HG03571 (cell line): ENCODE data around the gene PRM1.

Experiments used
- ATAC-seq: cut with Tn5 transposase; IDR thresholded peaks from one replicate; pipeline ENCODE4 v1.9.1; 2021; ENCODE audit not compliant: unreplicated experiment

Gene PRM1

DNA sequence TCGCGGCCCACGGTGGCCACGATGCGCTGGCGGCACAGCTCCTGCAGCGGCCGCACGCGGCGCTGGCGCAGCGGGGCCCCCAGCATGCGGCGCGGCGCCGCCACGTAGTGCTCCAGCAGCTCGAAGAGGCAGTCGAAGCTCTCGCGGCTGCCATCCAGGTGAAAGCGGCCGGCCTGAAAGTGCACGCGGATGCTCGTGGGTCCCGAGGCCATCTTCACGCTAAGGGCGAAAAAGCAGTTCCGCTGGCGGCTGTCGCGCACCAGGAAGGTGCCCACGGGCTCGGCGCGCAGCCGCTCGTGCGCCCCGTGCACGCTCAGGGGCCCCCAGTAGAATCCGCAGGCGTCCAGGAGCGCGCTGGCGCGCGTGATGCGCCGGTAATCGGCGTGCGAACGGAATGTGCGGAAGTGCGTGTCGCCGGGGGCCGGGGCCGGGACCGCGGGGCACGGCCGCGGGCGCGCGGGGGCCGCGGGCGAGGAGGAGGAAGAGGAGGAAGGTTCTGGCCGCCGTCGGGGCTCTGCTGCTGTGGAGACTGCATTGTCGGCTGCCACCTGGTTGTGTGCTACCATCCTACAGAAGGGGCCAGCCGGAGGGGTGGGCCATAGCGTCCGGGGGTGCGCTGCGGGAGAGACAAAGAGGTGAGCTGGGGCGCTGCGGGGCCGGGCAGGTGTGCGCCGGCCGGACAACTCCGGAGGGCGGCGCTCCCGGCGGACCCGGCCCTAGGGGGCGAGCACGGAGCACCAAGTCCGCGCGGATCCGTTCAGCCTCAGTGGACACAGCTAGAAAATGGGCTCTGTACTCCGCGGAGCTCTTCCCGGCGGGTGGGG lies 26.0 kb downstream of the PRM1 start:
- peak; percentile 3 for ATAC-seq

DNA sequence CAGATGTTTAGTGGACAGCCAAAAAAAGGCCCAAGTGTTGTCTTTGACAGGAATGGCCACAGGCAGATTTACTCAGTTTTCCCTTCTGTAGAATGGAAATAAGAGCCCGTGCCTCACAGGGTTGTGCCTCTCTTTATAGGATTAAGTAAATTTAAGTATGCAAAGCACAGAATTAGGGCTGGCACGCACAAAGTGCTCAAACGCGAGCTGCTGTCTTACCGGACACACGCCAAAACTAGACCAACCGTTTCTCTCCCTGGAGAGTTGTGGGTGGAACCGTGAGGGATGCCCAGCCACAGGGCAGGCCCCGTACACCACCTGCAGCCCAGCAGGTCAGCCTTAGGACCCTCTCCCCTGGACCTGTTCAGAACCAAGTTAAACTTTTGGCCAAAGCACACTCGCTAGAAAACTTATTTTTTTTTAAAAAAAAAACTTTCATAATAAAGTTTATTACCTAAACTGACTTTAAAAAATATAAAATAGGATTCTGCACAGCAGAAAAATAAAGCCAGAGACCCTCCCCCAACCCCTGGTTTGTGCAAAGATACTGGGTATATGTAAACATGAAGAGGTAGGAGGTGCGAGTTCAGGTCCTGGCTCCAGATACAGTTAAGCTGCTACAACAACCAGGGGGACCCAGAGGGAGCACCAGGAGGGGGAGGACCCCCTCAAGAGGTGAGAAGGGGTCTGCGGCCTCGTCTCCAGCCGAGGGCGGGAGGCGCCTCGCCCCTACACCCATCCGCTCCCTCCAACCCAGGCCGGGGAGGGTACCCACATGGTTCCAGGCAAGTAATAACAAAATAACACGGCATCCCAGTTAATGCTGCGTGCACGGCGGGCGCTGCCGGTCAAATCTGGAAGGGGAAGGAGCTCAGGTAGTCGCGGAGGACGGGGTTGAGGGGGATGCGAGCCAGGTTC lies 26.9 kb downstream of the PRM1 start:
- ATAC-seq: no peak

DNA sequence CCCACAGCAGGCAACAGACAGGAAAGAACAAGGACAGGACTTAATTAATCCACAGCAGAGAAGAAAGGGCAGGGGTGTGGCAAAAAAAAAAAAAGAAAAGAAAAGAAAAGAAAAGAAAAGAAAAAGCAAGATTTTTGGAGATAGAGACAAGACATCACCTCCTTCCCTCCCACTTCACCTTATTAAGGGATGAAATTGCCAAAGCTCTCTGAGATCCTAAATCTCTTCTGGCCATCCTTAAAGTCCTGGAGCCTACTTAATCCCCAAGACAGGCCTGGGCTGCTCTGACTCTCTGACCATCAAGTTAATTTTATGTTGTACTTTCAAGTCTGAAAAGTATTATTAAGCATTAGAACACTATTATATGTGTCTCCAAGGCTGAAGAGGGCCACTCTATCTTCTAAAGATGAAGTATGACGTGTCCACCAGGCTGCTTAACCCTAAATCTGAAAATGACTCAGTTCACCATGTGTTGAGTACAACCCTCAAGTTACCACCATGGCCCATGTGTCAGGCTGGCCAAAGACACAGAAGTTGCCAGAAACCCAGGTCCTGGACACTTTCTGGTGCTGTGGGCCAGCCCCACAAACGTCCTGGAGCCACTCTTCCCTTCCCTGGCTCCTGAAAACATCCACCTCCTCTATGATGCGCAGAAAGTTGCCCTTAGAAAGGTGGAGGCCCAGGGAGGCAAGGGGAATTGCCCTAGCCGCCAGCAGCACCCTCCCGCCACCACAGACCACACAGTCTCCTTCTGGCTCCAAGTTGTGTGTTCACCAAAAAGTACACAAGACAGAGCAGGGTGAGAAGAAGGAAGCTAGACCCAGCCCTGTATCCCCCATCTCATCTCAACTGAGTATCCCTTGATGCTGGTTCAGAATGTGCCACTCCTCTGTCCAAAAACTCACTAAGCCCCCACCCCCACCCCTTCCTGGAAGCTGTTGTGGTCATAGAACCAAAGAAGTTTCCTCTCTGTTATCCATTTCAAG lies 27.8 kb downstream of the PRM1 start:
- no peak for ATAC-seq

DNA sequence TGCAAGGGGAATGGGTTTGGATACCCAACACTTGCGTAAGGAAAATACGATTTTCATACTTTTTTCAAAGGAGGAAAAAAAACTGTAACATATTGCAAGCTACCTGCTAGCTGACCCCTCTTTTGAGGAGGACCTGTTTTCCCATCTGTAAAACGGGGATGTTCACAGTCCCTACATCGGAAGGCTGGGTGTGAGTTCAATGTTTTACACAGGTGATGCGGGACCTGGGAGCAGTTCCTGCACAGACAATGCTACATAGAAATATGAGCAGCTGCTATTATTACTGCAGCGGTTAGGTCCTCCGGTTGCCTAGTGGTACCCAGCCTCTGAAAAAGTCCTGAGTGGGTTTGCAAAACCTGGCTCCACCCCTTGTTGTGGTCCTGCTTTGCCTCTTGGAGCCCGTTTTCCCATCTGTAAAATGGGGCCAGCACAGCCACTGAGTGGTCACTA lies 28.6 kb downstream of the PRM1 start:
- ATAC-seq: no peak

DNA sequence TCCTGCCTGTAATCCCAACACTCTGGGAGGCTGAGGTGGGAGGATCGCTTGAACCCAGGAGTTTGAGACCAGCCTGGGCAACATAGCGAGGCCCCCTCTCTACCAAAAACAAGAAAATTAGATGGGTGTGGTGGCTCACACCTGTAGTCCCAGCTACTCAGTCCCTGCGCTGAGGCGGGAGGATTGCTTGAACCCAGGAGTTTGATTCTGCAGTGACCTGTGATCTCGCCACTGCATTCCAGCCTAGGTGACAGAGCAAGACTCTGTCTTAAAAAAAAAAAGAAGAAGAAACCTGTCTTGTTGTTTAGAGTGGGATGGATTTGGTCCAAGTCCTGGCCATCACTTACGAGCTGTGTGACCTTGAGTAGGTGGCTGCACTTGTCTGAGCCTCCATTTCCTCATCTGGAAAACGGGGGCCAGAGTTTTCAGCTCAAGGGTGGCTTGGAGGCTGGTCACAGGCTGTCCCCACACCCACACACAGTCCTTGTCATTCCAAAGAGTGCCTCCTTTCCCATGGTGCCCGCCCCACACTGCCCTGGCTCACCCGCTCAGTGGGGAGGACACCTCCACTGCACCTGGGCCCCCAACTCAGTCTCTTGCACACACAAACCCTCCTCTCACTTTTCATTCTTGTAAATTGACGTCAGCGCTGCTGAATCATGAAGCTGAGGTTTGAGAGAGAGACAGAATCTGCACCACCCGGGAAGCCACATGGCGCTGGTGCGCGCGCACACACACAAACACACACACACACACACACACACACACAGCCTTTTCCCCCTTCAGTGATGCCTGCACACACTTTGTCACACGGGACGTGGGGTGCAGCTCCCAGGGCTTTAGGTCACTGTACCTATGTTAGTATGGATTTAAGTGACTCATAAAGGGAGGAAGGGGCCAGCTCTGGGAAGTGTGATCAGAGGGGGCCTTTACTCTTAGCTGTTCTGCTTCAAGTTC lies 29.3 kb downstream of the PRM1 start:
- no peak for ATAC-seq

DNA sequence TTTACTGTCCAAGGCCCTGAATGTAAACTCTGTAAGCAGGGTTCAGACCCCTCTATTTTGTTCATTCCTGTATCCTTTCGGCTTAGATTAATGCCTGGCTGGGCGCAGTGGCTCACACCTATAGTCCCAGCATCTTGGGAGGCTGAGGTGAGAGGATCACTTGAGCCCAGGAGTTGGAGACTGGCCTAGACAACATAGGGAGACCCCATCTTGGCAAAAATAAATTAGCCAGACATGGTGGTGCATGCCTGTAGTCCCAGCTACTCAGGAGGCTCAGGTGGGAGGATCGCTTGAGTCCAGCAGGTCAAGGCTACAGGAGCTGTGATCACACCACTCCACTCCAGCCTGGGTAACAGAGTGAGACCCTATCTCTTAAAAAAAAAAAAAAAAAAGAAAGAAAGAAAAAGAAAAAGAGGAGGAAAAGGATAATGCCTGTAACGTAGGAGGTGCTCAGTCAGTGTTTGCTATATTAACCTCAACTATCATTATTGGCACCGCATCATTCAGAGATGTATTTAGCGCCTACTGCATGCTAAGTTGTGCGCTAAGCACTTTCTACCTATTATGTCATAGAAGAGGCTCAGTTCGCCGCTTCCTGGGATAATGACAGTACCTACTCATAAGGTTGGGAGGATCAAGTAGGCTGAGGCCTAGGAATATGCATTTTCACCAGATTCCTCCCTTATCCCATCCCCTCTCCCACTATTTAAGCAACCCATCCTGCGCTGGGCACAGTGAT lies 30.2 kb downstream of the PRM1 start:
- no peak for ATAC-seq

DNA sequence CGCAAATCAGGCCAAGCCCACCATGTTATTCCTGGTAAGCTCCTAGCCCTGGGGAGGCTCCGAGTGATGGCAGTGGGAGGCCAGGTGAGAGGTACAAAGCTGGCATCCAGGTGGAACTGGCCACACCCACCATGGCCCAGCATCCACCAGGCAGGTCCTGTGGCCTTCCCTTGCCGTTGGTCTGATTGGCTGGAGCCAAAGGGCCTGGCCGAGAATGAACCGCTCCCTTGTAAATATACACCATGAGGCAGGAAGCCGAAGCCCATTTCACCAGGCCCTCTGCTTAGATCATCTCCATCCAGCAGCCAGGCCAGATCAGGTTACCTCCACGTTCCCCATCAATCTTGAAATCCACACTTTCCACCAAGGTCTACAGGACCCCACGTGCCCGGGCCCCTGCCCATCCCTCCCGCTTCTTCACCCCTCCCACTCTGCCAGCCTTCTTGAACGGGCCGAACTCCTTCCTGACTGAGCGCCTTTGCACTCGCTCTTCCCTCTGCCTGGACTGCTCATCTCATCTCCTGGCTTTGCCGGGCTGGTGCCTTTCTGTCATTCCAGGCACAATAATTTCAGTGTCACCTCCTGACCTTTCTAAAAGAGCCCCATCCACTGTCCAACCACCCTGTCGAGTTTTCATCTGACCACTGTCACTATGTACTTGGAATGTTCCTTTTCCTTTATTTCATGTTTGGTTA lies 30.9 kb downstream of the PRM1 start:
- no peak for ATAC-seq

DNA sequence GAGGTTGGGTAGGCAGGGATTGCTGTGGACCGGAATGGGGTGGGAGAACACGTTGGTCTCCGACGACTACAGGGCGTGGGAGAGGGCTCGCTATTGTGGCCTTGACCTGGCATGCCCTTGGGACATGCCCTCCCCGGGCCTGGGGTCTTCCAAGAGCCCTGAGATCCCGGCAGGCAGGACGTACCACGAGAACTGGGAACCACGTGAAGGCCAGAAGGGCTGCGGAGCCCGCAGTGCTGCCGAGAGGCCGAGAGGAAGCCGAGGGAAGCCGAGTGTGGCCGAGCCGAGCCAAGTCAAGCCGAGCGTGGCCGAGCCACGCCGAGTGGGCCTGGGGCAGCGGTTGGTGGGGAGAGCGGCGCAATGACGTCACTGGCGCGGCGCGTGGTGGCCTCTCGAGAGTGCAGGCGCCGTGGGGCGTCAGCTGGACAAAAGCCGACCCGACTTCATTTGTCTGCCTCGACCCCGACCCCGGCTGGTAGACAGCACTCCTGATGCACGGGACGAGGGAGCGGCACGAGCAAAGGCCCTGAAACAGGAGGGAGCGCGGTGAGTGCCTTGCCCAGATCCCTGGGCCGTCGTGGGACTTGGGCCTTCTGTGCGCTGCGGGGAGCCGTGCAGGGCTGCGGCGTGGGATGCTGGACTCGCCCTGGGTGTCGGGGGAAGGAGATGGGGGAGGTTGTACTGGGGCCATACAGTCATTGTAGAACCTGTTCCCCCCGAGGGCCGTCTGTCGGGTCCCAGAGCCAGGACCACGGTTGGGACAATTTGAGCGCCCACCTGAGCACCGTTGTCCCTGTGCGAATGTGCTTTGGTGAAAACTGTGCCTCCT lies 31.7 kb downstream of the PRM1 start:
- ATAC-seq: no peak

DNA sequence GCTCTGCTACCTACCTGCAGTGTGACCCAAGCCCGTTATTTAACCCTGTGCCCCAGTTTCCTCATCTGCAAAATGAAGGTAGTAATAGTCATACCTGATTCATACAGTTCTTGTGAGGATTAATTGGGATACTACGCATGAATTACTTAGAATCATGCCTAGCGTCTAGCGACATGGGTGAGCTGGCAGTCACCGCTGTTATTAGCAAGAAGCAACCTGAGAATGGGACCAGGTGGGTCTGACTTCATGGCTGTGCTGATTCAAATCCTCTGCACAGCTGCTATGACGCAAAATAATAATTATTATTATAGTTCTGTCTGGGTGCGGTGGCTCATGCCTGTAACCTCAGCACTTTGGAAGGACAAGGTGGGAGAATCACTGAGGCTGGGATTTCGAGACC lies 33.0 kb downstream of the PRM1 start:
- no peak for ATAC-seq

DNA sequence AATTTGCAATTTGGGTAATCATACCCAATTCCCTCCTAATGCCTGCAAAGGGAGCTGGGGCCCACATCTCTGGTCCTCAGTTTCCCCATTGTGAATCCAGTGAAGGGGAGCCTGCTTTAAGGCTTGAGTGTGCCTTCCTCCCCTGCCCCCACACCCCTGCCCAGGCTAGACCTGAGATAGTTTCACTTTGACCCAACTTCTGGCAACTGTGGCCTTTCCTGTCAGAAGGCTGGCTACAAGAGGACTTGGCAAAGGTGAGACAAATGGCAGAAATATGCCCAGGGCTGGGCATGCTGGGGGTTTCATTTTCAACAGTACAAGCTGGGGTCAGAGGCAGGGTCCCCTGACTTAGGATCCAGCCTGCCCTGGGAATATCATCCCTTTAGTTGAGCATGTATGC lies 35.1 kb downstream of the PRM1 start:
- ATAC-seq: no peak

DNA sequence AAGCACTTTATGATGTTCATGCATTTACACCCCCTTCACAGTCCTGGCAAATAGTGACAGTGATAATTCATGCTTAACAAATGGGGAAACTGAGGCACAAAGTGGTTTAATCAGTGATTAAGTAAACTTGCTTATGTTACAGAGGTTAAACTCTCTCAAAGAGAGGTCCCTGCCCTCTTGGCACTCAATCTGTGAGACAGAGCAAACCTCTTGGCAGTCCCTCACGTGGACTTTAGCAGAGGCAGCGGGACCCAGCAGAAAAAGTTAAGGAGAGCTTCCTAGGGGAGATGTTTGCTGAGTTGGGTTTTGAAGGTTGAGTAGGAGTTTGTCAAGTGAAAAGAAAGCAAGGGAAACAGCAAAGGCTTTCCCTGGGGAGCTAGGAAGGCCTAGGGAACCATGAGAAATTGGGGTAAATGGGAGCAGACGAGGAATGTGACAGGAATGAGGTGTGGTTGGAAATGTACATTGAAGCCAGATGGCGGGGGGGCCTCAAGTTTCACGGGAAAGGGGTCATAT lies 35.9 kb downstream of the PRM1 start:
- ATAC-seq: no peak

DNA sequence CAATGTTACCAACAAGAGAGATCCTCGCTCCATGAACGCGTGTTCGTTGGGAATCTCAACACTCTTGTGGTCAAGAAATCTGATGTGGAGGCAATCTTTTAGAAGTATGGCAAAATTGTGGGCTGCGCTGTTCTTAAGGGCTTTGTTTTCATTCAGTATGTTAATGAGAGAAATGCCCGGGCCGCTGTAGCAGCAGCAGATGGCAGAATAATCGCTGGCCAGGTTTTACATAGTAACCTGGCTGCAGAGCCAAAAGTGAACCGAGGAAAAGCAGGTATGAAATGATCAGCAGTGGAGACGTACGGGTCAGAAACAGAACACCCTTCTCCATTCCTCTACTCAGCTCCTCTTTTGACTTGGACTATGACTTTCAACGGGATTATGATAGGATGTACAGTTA lies 38.5 kb downstream of the PRM1 start:
- ATAC-seq: no peak

DNA sequence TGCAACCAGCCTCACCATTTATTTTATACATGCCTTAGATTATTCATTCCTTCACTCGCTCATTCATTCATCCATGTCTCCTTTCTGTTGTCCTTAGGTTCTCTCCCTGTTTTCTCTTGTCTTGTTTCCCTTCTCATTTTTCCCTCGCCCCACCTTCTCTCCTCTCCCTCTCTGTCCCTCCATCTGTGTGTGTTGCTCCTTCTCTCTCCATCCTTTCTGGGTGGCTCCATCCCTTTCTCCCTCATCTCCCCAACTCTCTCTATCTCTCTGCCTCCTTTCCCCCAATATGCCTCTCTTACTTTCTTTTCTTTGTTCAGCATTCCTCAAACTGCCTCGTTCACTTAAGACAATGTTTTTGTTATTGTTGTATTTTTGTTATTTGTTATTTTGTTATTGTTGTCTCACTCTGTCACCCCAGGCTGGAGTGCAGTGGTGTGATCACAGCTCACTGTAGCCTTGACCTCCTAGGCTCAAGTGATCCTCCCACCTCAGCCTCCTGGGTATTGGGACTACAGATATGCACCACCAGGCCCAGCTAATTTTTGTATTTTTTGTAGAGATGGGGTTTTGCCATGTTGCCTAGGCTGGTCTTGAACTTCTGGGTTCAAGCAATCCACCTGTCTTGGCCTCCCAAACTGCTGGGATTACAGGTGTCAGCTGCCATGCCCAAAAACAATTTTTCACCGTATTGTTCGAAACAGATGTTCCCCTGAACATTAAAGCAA lies 39.5 kb downstream of the PRM1 start:
- ATAC-seq: no peak

DNA sequence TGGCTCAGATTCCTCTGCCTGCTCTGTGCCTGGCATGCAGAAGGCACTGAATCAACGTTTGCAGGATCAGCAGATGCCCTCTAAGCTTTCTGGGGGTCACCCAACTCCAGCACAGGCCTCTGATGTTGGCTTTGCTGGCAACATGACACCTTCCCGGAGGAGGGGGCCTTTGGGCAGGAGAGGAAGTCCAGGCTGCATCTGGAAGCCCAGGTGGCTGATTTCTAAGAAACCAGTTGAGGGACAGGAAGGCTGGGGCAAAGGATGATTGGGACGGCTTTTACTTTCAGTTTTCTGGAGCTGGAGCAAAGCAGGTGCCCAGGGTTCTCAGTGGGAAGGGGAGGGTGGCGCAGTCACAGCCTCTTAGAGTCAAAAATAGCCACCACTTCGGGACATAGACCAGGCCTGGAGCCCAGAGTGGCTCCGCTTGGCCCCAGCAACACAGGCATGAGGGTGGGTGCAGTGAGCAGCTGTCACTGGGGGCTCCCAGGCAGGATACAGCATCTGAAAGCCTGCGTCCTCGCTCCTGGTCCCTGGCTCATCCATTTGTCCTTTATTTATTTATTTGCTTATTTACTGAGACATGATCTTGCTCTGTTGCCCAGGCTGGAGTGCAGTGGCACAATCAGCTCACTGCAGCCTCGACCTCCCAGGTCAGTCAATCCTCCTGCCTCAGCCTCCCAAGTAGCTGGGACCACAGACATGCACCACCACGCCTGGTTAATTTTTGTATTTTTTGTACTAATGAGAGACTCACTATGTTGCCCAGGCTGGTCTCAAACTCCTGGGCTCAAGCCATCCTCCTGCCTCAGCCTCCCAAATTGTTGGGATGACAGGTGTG lies 40.3 kb downstream of the PRM1 start:
- ATAC-seq: no peak

DNA sequence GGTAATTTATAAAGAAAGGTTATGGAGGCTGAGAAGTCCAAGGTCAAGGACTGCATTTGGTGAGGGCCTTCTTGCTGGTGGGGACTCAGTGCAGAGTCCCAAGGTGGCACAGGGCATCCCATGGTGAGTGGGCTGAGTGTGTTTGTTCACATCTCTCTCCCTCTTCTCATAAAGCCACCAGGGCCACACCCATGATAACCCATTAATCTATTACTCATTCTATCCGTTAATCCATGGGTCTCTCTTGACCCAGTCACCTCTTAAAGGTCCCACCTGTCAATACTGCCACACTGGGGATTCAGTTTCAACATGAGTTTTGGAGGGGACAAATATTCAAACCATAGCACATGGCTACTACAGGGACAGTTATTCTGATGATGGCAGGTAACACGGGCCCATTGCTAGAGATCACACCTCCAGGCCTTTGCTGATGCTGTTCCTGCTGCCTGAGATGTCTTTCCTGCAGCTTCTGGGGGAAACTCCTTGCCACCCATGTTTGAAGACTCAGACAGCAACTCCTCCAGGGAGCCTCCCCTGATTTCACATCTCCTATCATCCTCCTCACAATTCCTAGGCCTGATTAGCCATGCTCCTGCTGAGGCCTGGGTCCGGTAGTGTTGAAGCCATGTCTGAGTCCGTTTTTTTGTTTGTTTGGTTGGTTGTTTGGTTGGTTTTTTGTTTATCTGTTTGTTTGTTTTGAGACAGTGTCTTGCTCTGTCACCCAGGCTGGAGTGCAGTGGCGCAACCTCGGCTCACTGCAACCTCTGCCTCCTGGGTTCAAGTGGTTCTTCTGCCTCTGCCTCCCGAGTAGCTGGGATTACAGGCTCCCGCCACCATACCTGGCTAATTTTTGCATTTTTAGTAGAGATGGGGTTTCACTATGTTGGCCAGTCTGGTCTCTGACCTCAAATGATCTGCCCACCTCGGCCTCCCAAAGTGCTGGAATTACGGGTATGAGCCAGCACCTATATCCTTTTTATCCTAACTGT lies 41.2 kb downstream of the PRM1 start:
- ATAC-seq: no peak
